NCI-H82 treated with DMSO at 0.1 percent for 48 hours (cell line): ENCODE measurements around the gene FDPS.
"Not testable (repeated sequence)": the region's sequence is repeated elsewhere in the genome, so short reads cannot be mapped to it uniquely, and the experiment has no call there.

Source experiments
- DNase-seq: peaks from one replicate; lab custom pipeline; 2025; ENCODE audit not compliant: unreplicated experiment; lab: John Stamatoyannopoulos, UW

Gene FDPS

DNA sequence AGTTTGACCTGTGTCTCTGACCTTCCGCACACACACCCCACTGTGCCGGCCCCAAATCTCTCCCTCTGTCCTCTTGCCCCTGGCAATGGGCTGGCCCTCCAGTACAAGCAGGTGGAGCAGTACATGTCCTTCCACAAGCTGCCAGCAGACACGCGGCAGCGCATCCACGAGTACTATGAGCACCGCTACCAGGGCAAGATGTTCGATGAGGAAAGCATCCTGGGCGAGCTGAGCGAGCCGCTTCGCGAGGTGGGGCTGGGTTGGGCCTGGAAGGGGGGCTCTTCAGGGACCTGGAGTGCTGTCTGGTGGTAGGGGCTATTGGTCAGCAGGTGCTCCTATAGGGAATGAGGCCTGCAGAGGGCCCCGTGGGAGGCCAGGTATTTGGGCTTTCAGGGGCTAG, 23.6 kb upstream of the FDPS start:
- DNase-seq: no peak

DNA sequence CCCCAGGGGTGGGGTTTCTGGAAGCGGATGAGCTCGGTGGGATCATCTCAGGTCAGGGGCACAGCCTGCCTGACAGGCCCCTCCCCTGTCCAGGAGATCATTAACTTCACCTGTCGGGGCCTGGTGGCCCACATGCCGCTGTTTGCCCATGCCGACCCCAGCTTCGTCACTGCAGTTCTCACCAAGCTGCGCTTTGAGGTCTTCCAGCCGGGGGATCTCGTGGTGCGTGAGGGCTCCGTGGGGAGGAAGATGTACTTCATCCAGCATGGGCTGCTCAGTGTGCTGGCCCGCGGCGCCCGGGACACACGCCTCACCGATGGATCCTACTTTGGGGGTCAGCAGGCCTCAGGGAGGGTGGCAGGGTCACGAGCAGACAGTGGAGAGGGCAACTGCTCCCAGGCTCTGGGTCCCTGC, 23.0 kb upstream of the FDPS start:
- DNase-seq: no peak

DNA sequence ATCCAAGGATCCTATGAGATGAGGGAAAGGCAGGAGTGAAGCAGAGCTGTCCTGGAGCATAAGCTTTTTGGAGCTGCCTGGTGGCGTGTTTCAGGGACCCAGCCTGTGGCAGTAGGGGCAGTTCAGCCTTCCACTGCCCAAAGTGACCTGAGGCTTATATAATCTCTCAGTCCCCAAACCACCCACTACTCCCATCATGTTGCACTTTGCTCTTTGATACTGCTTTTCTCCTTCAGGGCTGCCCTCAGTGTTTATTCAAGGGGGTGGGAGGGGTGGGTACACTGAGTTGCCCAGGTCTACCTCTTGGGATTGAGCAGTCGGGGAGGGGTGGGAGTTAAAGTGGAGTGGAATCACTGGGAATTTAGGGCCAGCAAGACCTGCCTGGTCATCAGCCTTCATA, 22.1 kb upstream of the FDPS start:
- no peak for DNase-seq

DNA sequence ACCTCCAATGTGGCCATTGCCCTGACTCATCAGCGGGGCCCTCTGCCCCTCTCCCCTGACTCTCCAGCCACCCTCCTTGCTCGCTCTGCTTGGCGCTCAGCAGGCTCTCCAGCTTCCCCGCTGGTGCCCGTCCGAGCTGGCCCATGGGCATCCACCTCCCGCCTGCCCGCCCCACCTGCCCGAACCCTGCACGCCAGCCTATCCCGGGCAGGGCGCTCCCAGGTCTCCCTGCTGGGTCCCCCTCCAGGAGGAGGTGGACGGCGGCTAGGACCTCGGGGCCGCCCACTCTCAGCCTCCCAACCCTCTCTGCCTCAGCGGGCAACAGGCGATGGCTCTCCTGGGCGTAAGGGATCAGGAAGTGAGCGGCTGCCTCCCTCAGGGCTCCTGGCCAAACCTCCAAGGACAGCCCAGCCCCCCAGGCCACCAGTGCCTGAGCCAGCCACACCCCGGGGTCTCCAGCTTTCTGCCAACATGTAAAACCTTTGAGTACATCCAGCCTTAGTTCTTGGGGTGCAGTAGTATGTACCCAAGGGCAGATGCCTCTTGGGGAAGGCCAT, 20.6 kb upstream of the FDPS start:
- DNase-seq: no peak

DNA sequence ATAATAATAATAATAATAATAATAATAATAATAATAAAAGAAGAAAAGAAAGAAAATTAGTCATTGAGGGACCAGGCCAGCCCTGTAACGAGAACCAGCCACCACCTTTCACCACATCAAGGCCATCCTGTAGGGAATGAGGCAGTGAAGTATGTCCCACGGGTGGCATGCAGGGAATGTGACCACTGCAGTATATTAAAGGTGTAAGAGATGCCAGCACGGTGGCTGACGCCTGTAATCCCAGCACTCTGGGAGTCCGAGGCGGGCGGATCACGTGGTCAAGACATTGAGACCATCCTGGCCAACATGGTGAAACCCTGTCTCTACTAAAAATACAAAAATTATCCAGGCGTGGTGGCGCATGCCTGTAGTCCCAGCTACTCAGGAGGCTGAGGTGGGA, 17.7 kb upstream of the FDPS start:
- not testable (repeated sequence) for DNase-seq

DNA sequence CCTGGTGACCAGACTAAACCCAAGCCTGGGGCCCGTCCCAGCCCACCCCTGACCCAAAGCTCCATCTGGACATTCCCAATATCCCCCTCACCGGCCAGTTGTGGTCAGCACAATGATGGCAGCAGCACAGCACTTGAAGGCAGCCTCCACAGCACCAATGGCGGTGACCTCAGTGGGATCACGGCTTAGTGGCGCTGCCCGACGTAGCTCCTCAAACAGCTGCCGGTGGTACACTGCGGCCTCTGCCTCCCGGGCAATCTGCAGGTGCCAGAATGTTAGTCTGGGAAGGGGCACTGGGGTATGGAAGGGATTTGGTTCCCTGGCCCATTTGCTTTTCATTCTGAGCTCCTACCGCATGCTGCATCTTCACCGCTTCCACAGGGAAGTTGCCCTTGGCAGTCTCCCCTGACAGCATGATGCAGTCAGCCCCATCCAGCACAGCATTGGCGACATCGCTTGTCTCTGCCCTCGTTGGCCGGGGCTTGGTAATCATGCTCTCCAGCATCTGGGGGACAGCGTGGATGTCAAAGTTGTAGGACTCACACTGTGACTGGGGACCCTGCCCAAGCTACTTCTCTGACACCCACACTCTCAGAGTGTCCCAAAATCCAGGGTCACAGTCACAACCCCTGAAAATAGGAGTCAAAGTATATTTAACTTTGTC, 15.4 kb upstream of the FDPS start:
- DNase-seq: no peak

DNA sequence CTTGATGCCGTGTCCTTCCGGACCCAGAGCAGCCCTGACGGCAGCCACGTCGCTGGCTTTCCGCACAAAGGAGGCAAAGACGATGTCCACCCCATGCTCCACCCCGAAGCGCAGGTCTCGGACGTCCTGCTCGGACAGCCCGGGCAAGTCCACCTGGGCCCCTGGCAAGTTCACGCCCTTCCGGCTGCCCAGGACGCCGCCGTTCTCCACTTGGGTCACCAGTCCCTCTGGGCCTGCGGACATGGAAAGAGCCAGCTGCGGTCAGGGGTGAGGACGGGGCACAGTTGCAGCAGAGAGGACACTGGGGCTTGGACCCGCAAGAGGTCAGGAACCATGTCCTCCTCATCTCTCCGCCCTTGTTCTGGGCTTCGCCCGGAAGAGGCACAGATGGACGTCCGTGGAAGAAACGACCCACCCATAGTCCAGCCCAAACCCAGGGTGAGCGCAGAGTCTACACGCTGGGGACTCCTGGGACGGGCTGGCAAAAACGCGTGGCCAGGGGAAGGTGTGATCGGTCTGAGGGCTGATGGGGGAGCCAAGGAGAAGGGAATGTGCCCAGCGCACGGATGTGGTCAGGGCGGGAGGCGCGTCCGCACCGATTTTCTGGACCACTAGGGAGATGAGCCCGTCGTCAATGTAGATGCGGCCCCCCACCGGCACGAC, 14.0 kb upstream of the FDPS start:
- no peak for DNase-seq

DNA sequence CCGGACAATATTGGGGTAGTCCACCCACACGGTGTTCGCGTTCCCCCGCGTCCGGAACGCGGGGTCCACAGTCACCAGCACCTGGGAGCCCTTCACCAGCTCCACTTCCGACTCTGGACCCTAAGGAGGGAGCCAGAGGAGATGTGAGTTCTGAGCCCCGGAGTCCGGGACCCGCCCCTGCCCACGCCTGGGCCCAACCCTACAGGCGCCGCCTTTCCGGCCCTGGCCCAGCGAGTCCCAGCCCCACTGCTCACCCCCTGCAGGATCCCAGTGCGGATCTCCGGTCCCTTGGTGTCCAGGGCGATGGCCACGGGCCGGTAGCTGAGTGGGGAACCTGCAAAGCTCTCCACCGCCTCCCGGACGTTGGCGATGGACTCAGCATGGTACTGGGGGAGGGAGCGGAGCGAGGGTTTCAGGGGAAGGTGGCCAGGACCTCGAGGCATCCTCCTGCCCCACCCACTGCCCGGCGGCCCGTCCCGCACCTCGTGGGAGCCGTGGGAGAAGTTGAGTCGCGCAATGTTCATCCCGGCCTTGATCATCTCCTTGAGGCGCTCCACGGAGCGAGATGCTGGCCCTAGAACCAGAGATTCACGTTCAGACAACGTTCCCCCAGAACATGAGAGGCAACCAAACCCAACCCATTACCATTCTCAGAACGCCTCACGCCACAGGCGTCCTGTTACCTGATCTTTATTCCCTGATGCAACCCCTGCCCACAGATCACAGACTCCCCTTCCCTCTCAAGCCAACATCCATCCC, 13.3 kb upstream of the FDPS start:
- DNase-seq: no peak

DNA sequence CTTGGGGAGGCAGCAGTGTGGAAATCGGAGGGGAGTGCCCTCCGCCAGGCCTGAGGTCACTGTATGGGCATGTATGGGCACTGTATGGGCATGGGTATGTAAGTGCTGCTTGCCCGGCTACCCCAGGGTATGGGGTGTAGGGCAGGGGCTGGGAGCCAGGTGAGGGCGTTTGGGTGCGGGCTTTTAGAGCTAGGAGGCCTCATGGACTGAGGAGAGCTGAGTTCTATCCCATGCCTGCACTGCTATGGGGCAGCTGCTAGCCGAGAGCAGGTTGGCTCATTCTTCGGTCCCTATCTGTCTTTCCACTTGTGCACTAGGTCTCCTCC, 12.8 kb upstream of the FDPS start:
- no peak for DNase-seq

DNA sequence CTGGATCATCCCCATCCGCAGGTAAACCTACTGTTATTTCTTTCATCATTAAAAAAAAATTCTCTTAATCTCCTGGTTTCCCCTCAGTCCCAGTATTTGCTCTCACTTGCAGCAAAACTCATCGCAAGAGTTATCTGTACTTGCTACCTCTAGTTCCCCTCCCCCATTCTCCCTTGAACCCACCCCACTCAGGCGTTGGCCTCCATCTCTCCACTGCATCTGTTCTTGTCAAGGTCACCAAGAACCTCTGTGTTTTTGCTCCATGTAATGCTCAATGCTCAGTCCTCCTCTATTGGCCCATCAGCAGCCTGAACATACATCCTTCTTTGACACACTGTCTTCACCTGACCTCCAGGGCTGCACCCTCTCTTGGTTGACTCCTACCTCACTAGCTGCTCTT, 12.0 kb upstream of the FDPS start:
- DNase-seq: no peak

DNA sequence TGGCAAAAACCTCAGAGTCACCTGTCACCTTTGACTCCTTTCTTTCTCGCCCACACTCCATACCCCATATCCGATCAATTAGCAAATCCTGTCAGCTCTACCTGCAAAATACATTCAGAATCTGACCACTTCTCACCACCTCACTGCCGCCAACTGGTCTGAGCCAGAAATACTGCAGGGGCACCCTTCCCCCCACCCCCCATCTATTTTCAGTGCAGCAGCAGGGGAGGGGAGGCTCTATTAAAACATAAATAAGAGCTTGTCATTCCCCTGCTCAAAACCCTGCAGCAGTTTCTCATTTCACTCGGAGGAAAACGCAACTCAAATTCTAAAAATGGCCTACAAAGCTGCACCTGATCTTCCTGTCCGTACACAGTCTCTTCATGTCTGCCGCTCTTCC, 11.3 kb upstream of the FDPS start:
- DNase-seq: no peak

DNA sequence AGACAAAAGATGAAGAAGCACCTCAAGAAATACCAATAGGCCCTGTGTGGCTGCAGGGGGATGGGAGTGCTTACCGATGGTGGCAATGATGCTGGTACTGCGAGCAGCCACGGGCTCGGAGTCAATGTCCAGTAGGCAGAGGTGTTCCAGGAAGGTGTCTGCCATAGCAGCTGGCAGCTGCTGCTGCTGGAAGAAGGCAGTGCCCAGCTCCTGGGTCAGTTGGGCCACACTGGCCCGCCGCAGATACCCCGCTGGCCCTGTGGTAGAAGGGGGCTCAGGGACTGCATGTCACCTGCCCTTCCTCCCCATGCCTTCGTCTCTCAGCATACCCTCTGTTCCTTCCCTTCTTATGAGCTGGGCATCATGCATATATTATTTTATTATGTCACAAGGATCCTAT, 8.6 kb upstream of the FDPS start:
- no peak for DNase-seq

DNA sequence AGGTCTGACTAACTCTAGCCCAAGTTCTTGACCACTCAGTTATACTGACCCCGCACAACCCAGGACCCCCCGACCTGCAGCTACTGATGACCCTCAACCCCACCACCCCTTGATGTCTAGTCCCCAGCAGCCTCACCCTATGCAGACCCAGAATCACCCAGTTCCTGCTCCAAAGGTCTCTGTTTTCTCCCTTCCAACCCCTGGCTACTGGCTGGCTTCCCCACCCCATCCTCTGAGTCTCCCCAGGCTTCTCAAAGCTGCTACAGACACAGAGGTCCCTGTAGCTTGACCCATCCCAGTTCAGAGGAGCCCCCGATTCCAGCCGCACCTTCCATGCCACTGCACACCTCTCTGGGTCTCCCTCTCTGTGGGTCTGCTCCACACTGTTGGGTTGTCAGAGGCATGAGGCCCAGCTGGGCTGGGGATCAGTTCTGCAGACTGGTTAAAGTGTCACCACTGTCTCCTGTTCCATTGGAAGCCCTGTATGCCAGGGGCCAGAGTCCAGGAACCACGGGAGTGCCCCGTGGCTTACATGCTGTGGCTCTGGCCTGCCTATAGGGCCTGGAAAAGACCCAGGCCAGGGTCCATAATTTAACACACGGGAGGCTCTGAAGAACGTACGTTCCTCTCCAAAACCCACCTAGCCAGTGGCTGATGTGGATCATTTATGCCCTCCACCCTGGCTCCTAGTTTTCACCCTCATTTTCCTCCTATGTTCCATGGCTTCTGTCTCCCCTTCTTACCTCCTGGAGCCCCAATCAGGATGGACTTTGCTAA, 7.9 kb upstream of the FDPS start:
- no peak for DNase-seq

DNA sequence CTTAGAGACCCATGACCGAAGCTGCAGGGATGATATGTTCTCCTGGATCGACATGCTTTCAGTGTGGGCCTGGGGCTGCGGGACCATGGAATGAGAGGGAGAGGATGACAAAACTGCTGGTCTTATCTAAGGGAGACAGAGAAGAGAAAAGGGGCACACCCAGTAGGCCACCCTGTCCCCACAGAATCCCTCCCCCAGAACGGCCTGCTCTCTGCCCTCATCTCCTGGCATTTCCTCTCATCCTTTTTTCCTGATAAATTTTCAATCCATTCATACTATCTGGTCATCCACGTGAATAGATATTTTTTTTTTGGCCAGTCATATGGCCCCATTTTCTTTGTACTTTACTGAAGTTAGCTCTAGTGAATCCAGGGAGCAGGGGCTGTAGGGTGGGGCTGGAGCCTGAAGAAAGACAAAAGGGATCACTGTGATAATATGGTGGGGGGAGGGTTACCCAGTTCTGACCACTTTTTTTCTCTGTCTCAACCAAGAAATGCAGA, 7.3 kb upstream of the FDPS start, which contains the start of gene PKLR:
Gene PKLR, minus strand, starts transcription at position 97 of the 500 bp plus-strand sequence. Its CDS starts 43 bp downstream, at position 54.
- no peak for DNase-seq

DNA sequence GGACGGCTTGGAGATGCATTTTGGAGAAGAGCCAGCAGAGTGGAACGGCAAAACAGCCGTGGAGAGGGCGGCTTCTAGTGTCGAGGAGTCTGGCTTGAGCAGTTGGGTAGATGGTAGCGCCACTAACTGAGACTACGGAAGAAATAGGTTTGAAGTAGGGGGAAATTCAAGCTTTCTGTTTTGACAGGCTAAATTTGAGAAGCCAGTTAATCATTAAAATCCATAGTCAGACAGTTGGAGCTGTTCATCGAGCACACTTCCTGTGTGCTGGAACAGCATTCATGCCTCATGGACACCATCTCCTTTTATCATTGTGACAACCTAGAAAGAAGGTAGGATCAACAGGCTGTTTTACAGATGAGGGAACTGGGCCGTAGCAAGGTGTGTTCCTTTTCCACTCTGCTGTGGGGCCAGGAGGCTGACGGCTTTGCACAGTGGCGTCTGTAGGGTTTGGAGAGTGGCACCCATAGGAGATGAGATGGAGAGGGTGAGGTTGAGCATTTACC, 4.1 kb upstream of the FDPS start:
- no peak for DNase-seq

DNA sequence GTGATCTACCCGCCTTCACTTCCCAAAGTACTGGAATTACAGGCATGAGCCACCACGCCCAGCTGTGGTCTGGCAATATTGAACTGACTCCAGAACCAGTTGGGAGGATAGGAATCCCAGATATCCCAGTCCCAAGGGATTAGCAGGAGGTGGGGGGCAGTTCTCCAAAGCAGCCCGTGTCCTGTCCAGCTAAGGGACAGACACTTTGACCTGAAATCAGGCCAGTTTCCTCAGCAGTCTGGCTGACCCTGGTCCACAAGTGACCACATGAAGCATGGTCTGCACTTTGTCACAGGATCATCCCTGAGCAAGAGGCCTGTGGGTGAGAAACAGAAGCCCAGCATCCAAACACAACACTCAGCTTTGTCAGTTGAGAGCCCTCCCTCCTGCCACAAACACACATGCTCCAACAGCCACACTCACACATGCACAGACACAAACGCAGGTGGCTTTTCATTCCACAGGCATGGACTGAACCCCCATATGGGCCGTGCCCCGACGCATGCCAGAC, 2.7 kb upstream of the FDPS start:
- DNase-seq: no peak

DNA sequence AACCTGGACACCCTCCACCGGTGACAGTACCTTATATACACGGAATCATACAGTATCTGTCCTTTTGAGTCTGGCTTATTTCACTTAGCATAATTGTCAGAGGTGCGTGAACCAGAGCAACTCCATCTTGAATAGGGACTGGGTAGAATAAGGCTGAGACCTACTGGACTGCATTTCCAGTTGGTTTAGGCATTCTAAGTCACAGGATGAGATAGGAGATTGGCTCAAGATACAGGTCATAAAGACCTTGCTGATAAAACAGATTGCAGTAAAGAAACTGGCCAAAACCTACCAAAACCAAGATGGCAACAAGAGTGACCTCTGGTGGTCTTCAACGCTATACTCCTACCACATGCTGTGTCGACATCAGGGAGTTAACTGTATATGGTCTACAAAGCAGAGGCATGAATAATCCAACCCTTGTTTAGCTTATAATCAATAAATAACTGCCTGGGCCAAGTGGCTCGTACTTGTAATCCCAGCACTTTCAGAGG, 1.4 kb upstream of the FDPS start:
- DNase-seq: peak; percentile 25

DNA sequence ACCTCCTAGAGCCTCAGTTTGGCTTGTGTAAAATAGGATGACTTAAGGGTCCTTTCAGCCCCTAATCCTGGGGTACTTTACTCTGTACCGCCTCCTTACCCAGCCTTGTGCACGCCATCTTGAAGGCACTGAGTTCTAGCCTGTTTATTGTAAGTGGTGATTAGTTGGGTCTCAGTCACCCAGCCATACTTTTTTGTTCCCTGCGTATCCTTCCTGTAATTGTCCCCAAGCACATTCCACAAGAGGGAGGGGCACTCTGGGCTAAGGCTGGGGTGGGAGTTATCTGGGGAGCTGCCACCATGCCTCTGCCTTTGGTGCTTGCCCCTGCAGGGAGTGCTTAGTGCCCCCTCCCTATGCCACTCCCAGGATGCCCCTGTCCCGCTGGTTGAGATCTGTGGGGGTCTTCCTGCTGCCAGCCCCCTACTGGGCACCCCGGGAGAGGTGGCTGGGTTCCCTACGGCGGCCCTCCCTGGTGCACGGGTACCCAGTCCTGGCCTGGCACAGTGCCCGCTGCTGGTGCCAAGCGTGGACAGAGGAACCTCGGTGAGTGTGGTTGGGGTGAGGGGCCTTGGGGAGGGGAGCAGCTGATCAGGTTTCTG, 856 bp downstream of the FDPS start:
- no peak for DNase-seq

DNA sequence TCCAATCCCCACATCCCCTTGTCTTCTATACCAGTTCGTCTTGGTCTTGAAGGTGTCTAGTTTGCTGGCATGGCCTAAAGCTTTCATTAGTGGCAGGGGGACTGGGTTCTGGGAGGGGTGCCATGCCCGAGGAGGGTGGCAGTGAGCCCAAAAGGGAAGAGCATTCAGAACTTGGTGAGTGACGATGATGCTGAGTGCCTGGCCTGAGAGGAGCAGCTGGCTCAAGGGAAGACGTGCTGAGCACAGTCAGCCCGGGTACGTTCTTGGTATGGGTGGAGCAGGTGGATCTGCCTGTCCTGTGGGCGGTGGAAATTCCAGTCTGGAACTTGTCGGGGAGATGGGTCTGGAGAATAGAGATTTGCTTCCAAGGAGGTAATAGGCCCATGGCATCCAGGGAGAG, 4.6 kb downstream of the FDPS start:
- no peak for DNase-seq

DNA sequence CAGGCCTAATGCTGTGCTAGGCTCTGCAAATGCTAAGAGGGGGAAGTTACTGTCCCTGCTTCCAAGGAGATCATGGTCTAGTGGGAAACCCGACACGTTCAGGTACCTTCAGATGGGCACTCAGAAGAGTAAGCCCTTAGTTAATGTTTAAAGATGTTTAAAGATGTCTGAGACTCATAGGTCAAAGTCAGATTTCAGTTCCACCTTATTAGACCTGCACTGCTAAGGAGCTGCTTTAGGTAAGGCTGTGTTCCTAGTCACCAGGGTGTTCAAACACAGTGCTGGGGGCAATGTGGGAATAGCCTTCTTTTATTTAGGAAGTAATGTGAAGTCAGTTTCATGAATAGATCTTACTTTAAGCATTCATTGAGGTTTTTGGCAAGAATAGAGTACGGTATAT, 8.3 kb downstream of the FDPS start:
- no peak for DNase-seq
